PFSK-1 (cell line): ENCODE results near the gene SLC25A26.

ENCODE experiments used
- FOXP2 ChIP-seq: optimal IDR thresholded peaks from 2 replicates; pipeline ENCODE3; 2011; ENCODE audit warnings: borderline replicate concordance, control low read depth, inconsistent platforms; ENCODE audit not compliant: insufficient read depth; ENCODE audit errors: extremely low read length, extremely low read depth
- POLR2AphosphoS5 ChIP-seq: IDR thresholded peaks from 2 replicates; pipeline ENCODE4 v1.6.1; 2012; ENCODE audit warnings: low read depth, mild to moderate bottlenecking, control low read depth, low read length, moderate library complexity
- SIN3A ChIP-seq: IDR thresholded peaks from 2 replicates; pipeline ENCODE4 v1.6.1; 2012; ENCODE audit warnings: mild to moderate bottlenecking, low read length, moderate library complexity, borderline replicate concordance; ENCODE audit not compliant: insufficient read depth
- TAF1 ChIP-seq: IDR thresholded peaks from 2 replicates; pipeline ENCODE4 v1.6.1; 2012; ENCODE audit warnings: low read length, control low read depth, borderline replicate concordance; ENCODE audit not compliant: insufficient read depth
- TF ChIP-seq, protein P1 (sequence below), 2 experiments: IDR thresholded peaks; 2 replicates each; pipeline versions ENCODE4 v1.6.1 to v1.8.0; 2011 to 2012; ENCODE audit warnings: low read depth in 2 of 2, low read length in 2 of 2, control low read depth in 1 of 2, inconsistent platforms in 1 of 2, mild to moderate bottlenecking in 1 of 2, moderate library complexity in 1 of 2; ENCODE audit not compliant: insufficient read depth in 1 of 2

The SLC25A26 gene

GRCh38 chr3:66317750-66318376 lies 97.1 kb downstream of the SLC25A26 start:
- TF ChIP-seq POLR2AphosphoS5, result no peak
- TF ChIP-seq TAF1, result no peak

GRCh38 chr3:66320390-66320789 lies 99.6 kb downstream of the SLC25A26 start:
- no peak for TF ChIP-seq FOXP2
- no peak for TF ChIP-seq POLR2AphosphoS5
- TF ChIP-seq SIN3A, result no peak
- no peak for TF ChIP-seq TAF1
- TF ChIP-seq, protein P1, sequence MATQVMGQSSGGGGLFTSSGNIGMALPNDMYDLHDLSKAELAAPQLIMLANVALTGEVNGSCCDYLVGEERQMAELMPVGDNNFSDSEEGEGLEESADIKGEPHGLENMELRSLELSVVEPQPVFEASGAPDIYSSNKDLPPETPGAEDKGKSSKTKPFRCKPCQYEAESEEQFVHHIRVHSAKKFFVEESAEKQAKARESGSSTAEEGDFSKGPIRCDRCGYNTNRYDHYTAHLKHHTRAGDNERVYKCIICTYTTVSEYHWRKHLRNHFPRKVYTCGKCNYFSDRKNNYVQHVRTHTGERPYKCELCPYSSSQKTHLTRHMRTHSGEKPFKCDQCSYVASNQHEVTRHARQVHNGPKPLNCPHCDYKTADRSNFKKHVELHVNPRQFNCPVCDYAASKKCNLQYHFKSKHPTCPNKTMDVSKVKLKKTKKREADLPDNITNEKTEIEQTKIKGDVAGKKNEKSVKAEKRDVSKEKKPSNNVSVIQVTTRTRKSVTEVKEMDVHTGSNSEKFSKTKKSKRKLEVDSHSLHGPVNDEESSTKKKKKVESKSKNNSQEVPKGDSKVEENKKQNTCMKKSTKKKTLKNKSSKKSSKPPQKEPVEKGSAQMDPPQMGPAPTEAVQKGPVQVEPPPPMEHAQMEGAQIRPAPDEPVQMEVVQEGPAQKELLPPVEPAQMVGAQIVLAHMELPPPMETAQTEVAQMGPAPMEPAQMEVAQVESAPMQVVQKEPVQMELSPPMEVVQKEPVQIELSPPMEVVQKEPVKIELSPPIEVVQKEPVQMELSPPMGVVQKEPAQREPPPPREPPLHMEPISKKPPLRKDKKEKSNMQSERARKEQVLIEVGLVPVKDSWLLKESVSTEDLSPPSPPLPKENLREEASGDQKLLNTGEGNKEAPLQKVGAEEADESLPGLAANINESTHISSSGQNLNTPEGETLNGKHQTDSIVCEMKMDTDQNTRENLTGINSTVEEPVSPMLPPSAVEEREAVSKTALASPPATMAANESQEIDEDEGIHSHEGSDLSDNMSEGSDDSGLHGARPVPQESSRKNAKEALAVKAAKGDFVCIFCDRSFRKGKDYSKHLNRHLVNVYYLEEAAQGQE (IDR thresholded peaks at IDR 0.05; ENCODE audit: insufficient read depth in 1 of 2, low read depth in 2 of 2, low read length in 2 of 2), result no peak

- TF ChIP-seq POLR2AphosphoS5 (no peak), SIN3A (no peak), FOXP2 (no peak), TAF1 (no peak)
- TF ChIP-seq, protein P1 (IDR thresholded peaks at IDR 0.05; ENCODE audit: insufficient read depth in 1 of 2, low read depth in 2 of 2, low read length in 2 of 2), result no peak
Observed at GRCh38 chr3:66322436-66322835, 101.6 kb downstream of the SLC25A26 start.

GRCh38 chr3:66326340-66326739 lies 105.5 kb downstream of the SLC25A26 start:
- TF ChIP-seq SIN3A, result no peak

DNA sequence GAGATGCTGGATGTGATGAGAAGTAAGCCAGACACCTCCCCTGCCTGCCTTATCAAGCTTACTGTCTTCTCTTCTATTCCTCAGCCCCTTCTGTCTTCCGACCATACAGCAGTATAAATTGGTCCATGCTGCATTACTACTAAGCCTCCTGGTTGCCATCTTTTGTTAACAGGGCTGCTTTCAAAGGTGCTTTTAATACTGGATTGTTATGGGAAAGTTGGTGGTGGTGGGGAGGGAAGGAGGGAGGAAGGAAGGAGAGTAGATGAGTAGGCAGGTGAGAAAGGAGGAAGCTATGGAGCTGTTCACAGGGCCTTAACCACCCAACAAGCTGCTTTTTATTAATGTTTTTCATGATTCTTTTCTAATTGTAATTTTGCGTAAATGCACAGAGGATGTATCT lies 114.9 kb downstream of the SLC25A26 start:
- no peak for TF ChIP-seq SIN3A
- TF ChIP-seq, protein P1 (IDR thresholded peaks at IDR 0.05; ENCODE audit: insufficient read depth in 1 of 2, low read depth in 2 of 2, low read length in 2 of 2), result no peak
- TF ChIP-seq POLR2AphosphoS5, result no peak
- no peak for TF ChIP-seq FOXP2
- TF ChIP-seq TAF1, result no peak

GRCh38 chr3:66336333-66336766 lies 115.5 kb downstream of the SLC25A26 start:
- no peak for TF ChIP-seq FOXP2
- no peak for TF ChIP-seq POLR2AphosphoS5
- TF ChIP-seq, protein P1 (IDR thresholded peaks at IDR 0.05; ENCODE audit: insufficient read depth in 1 of 2, low read depth in 2 of 2, low read length in 2 of 2), result no peak
- no peak for TF ChIP-seq SIN3A
- TF ChIP-seq TAF1, result no peak
